ENCODE data around the gene EFCAB7.

EFCAB7 gene

GRCh38 chr1:63537006-63537405, 13.7 kb downstream of the EFCAB7 start (continued):
- TF ChIP-seq REST (tag by site-specific recombination; IDR thresholded peaks at IDR 0.05), result no peak
- TF ChIP-seq ZNF18 (tag by site-specific recombination; IDR thresholded peaks at IDR 0.05), result no peak
- TF ChIP-seq GLIS1 (tag by site-specific recombination; IDR thresholded peaks at IDR 0.05), result no peak
- TF ChIP-seq SP3 (tag by site-specific recombination; IDR thresholded peaks at IDR 0.05), result no peak

- Histone ChIP-seq H3K27ac (ENCODE audit: extremely low read depth, low read depth, low read length) (no peak overlapping the region), H3K4me3 (ENCODE audit: low read depth, low read length) (no peak overlapping the region), H3K36me3 (ENCODE audit: control insufficient read depth in 2 of 2, insufficient read depth in 1 of 2, low read length in 2 of 2) (peaks cover 4 to 9% of the 10 kb centered on the region in 2 experiments), H3K9me3 (ENCODE audit: control insufficient read depth, insufficient read depth, low read depth, low read length) (no peaks in the 10 kb centered on the region), H3K4me1 (ENCODE audit: control insufficient read depth, insufficient read depth, low read length) (no peaks in the 10 kb centered on the region)
- ChIA-PET CTCF (interaction anchor here (0.5 to 2.8 kb wide), 18 partner anchors 9 to 1402 kb away, joined by 3 to 16 read pairs (median 5); no protein-coding TSS in a partner anchor), POLR2A (no interaction called here)
- peak; percentile 55 for TF ChIP-seq ZNF654 (tag by site-specific recombination; IDR thresholded peaks at IDR 0.05; ENCODE audit: low read depth)
- no peak for TF ChIP-seq EGR2 (tag by site-specific recombination; IDR thresholded peaks at IDR 0.05; ENCODE audit: low read depth)
- no peak for TF ChIP-seq ZNF433 (tag by site-specific recombination; IDR thresholded peaks at IDR 0.05; ENCODE audit: low read depth)
- no peak for TF ChIP-seq SCRT2 (tag by site-specific recombination; IDR thresholded peaks at IDR 0.05)
Measured at GRCh38 chr1:63537940-63538339, 14.6 kb downstream of the EFCAB7 start.

- CTCF ChIA-PET, result interaction anchor here (0.6 kb wide), 1 partner anchor 194 kb away, joined by 3 read pairs; no protein-coding TSS in a partner anchor
- no peak overlapping the region for H3K4me3 ChIP-seq (ENCODE audit: low read depth, low read length)
- POLR2A ChIA-PET, result no interaction called here
- no peaks in the 10 kb centered on the region for H3K9me3 ChIP-seq (ENCODE audit: control insufficient read depth, insufficient read depth, low read depth, low read length)
- TF ChIP-seq YY2 (tag by site-specific recombination; IDR thresholded peaks at IDR 0.05) (no peak), ZNF133 (tag by site-specific recombination; IDR thresholded peaks at IDR 0.05) (no peak), SP3 (tag by site-specific recombination; IDR thresholded peaks at IDR 0.05) (no peak), ZXDB (tag by site-specific recombination; IDR thresholded peaks at IDR 0.05) (no peak), ZNF404 (tag by site-specific recombination; IDR thresholded peaks at IDR 0.05) (no peak), ZNF202 (tag by site-specific recombination; IDR thresholded peaks at IDR 0.05; ENCODE audit: borderline replicate concordance) (no peak), ZNF629 (tag by site-specific recombination; IDR thresholded peaks at IDR 0.05) (no peak), ZNF777 (tag by site-specific recombination; IDR thresholded peaks at IDR 0.05; ENCODE audit: borderline replicate concordance) (no peak), ZNF791 (tag by site-specific recombination; IDR thresholded peaks at IDR 0.05) (no peak)
- no peak overlapping the region for H3K27ac ChIP-seq (ENCODE audit: extremely low read depth, low read depth, low read length)
- peaks cover 0 to 10% of the 10 kb centered on the region in 2 experiments; a peak in 2 of 3 replicates for H3K36me3 ChIP-seq (ENCODE audit: control insufficient read depth in 2 of 2, insufficient read depth in 1 of 2, low read length in 2 of 2)
- H3K4me1 ChIP-seq (ENCODE audit: control insufficient read depth, insufficient read depth, low read length), result no peaks in the 10 kb centered on the region
Measured at GRCh38 chr1:63545780-63546179, 22.5 kb downstream of the EFCAB7 start.
